Astrocyte (in vitro differentiated cells and primary cell): ENCODE data around the gene ST6GALNAC6. TPM values are rescaled to one million over a fixed set of nuclear protein-coding genes. Genes with fewer than 3 reads are reported as not detected.

Experiments used
- DNase-seq: peaks from one replicate; pipeline ENCODE4 v3.0.0-alpha.2; 2010; ENCODE audit warnings: low read depth
- FAIRE-seq: peaks from 2 replicates; lab custom pipeline; 2011; peaks lifted over from hg19 to GRCh38; lab: Jason Lieb, UNC
- H2AFZ ChIP-seq: 2 replicates; pipeline ENCODE4 v1.6.0; 2012; ENCODE audit warnings: low read depth, low read length, inconsistent platforms
- H3K27ac ChIP-seq: 2 replicates; pipeline ENCODE4 v1.5.1; 2011; ENCODE audit warnings: low read depth, low read length, inconsistent platforms
- H3K27me3 ChIP-seq: 2 replicates; pipeline ENCODE4 v1.6.0; 2011; ENCODE audit warnings: low read length, inconsistent platforms; ENCODE audit not compliant: insufficient read depth
- H3K36me3 ChIP-seq: 2 replicates; pipeline ENCODE4 v1.5.1; 2011; ENCODE audit warnings: low read length, inconsistent platforms; ENCODE audit not compliant: insufficient read depth
- H3K4me1 ChIP-seq: 2 replicates; pipeline ENCODE4 v1.5.1; 2011; ENCODE audit warnings: low read length, inconsistent platforms; ENCODE audit not compliant: insufficient read depth
- H3K4me2 ChIP-seq: 2 replicates; pipeline ENCODE4 v1.6.0; 2012; ENCODE audit warnings: low read length, inconsistent platforms
- H3K4me3 ChIP-seq: 2 replicates; pipeline ENCODE4 v1.5.1; 2011; ENCODE audit warnings: low read depth, mild to moderate bottlenecking, low read length, inconsistent platforms; ENCODE audit not compliant: insufficient read depth
- H3K79me2 ChIP-seq: 2 replicates; pipeline ENCODE4 v1.6.0; 2012; ENCODE audit warnings: mild to moderate bottlenecking, low read length, inconsistent platforms; ENCODE audit not compliant: insufficient read depth
- H3K9ac ChIP-seq: 2 replicates; pipeline ENCODE4 v1.6.0; 2012; ENCODE audit warnings: mild to moderate bottlenecking, low read length, inconsistent platforms
- H3K9me3 ChIP-seq: 2 replicates; pipeline ENCODE4 v1.5.1; 2012; ENCODE audit warnings: low read depth, mild to moderate bottlenecking, low read length, inconsistent platforms; ENCODE audit not compliant: insufficient read depth
- H4K20me1 ChIP-seq: 2 replicates; pipeline ENCODE4 v1.6.0; 2012; ENCODE audit warnings: low read length, inconsistent platforms; ENCODE audit not compliant: insufficient read depth
- H3K27ac Mint-ChIP-seq: one replicate; pipeline ENCODE4 v1.8.0; 2021; ENCODE audit warnings: mild to moderate bottlenecking, mixed read lengths; ENCODE audit not compliant: unreplicated experiment
- H3K27me3 Mint-ChIP-seq: one replicate; pipeline ENCODE4 v1.8.0; 2021; ENCODE audit warnings: low read depth, mixed read lengths; ENCODE audit not compliant: unreplicated experiment
- H3K36me3 Mint-ChIP-seq: one replicate; pipeline ENCODE4 v1.8.0; 2021; ENCODE audit warnings: low read depth, mixed read lengths; ENCODE audit not compliant: unreplicated experiment
- H3K4me1 Mint-ChIP-seq: one replicate; pipeline ENCODE4 v1.8.0; 2021; ENCODE audit warnings: low read depth, mixed read lengths; ENCODE audit not compliant: unreplicated experiment
- H3K4me3 Mint-ChIP-seq: one replicate; pipeline ENCODE4 v1.8.0; 2021; ENCODE audit warnings: mild to moderate bottlenecking, moderate library complexity, mixed read lengths; ENCODE audit not compliant: unreplicated experiment
- H3K9me3 Mint-ChIP-seq: one replicate; pipeline ENCODE4 v1.8.0; 2021; ENCODE audit warnings: mild to moderate bottlenecking, mixed read lengths; ENCODE audit not compliant: unreplicated experiment
- EZH2 ChIP-seq: IDR thresholded peaks from 2 replicates; pipeline ENCODE4 v1.6.1; 2012; ENCODE audit warnings: mild to moderate bottlenecking, low read length, inconsistent platforms; ENCODE audit not compliant: insufficient read depth
- total RNA-seq: library from RNA; stranded (reverse); gene quantifications from 2 replicates; pipeline ENCODE4 v1.2.1, GENCODE V29; 2021
- TF ChIP-seq, protein P1 (sequence below): IDR thresholded peaks from 2 replicates; pipeline ENCODE4 v1.5.1; 2011; ENCODE audit warnings: low read depth, mild to moderate bottlenecking, inconsistent platforms, low read length, moderate library complexity; ENCODE audit not compliant: insufficient read depth

ST6GALNAC6 gene
- total RNA-seq, 1 donor from 2014 or later: 30.4 TPM

DNA sequence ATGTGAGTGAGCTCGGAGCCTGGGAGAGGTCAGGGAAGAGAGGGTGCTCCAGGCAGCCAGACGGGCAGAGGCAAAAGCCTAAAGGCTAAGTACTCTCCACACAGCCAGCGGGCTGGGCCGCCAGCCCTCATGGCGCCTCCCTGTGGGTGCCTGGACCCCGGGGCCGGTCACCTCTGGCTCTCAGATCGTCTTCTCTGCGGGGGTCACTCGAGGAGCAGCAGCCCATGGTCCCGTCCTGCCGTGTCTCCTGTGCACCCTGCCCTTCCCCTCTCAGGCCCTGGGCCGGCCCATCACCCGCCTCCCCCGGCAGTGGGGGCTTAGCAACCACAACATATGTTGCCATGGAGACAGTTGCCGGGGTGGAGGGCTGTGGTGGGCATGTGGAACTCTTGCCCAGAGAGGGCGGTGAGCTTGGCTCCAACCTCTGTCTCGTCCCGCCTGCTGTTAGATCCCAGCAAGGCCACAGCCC is 26.1 kb downstream of the ST6GALNAC6 start:
- no peak overlapping the region for H3K27ac ChIP-seq

DNA sequence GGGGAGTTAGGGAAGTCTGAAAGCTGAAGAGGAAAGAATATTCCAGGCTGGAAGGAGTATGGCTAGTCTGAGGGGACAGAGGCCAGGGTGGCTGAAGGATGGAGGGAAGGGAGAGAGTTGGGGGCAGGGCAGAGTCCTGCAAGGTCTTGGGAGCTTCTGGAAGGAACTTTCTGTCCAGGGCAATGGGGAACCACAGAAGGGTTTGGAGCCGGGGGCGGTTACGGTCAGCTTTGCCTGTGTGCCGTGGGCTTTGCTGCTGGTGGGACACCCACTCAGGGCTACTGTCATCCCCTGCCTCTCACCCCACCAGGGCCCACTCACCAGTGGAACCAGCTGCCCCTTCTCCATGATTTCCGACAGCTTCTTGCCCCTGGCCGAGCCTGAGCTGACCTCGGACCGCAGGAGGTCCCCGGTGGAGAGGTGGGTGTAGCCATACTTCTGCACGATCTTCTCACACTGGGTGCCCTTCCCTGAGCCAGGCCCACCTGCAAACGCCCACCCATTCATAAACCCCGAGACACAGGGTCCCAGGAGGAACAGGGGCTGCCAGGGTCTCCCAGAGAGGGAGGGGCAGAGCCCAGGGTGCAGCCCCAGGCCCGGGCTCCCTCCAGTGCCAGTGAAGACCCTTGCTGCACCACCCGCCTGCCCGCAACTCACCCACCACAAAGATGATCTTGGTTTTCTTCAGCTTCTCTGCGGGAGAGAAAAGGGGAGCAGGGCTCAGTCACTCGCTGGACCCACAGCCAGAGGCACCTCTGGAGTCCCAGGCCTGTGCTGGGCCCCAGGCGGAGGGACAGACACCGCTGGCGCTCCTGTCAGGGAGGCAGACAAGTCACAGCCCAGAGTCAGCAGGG is 26.8 kb downstream of the ST6GALNAC6 start:
- Histone ChIP-seq H2AFZ (no peak overlapping the region), H3K4me3 (no peak overlapping the region), H3K4me2 (no peak overlapping the region), H3K9ac (no peak overlapping the region), H3K36me3 (no peaks in the 10 kb centered on the region), H4K20me1 (peaks cover 27% of the 10 kb centered on the region), H3K79me2 (peaks cover 20% of the 10 kb centered on the region), H3K4me1 (peaks cover 39% of the 10 kb centered on the region), H3K27ac (no peak overlapping the region), H3K27me3 (no peaks in the 10 kb centered on the region), H3K9me3 (no peaks in the 10 kb centered on the region)
- H3K9me3 Mint-ChIP-seq: no peaks in the 10 kb centered on the region
- FAIRE-seq (no peak), DNase-seq (no peak)
- peaks cover 12% of the 10 kb centered on the region for H3K36me3 Mint-ChIP-seq
- H3K27ac Mint-ChIP-seq: no peak overlapping the region
- H3K4me3 Mint-ChIP-seq: no peak overlapping the region
- no peaks in the 10 kb centered on the region for H3K27me3 Mint-ChIP-seq
- TF ChIP-seq EZH2: no peak
- peaks cover 17% of the 10 kb centered on the region for H3K4me1 Mint-ChIP-seq

More for the DNA sequence above, 26.1 kb downstream of the ST6GALNAC6 start:
- Histone ChIP-seq H3K79me2 (peaks cover 20% of the 10 kb centered on the region), H3K9ac (no peak overlapping the region), H3K4me2 (no peak overlapping the region), H2AFZ (no peak overlapping the region), H3K4me3 (no peak overlapping the region), H3K27me3 (no peaks in the 10 kb centered on the region), H3K9me3 (no peaks in the 10 kb centered on the region), H4K20me1 (peaks cover 27% of the 10 kb centered on the region), H3K4me1 (peaks cover 44% of the 10 kb centered on the region), H3K36me3 (no peaks in the 10 kb centered on the region)
- no peak overlapping the region for H3K4me3 Mint-ChIP-seq
- H3K27me3 Mint-ChIP-seq: no peaks in the 10 kb centered on the region
- no peak for DNase-seq
- H3K4me1 Mint-ChIP-seq: peaks cover 17% of the 10 kb centered on the region
- H3K27ac Mint-ChIP-seq: no peak overlapping the region
- no peaks in the 10 kb centered on the region for H3K9me3 Mint-ChIP-seq
- no peak for FAIRE-seq
- peaks cover 12% of the 10 kb centered on the region for H3K36me3 Mint-ChIP-seq
- no peak for TF ChIP-seq EZH2

DNA sequence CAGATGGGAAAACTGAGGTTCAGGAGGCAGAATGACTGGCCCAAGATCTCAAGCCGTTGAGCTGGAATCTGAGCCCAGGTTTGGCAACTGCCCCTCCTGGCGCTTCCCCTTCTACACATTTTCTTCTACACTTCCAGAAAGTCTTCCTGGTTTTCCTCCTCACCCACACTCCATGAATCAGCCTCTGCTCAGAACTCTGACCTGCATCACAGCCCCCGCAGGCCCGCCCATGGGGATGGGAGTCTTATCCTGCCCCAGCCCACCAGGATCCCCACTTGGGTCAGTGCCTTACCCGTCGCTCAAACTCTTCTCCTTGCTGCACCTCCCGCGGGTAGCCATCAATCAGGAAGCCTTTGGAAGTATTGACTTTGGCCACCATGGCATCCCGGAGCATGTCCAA is 27.9 kb downstream of the ST6GALNAC6 start:
- Mint-ChIP-seq H3K4me1 (peaks cover 17% of the 10 kb centered on the region), H3K36me3 (peaks cover 15% of the 10 kb centered on the region), H3K27ac (peak overlapping the region; percentile 16), H3K9me3 (no peaks in the 10 kb centered on the region), H3K4me3 (no peak overlapping the region), H3K27me3 (no peaks in the 10 kb centered on the region)
- Histone ChIP-seq H3K9me3 (no peaks in the 10 kb centered on the region), H3K4me1 (peaks cover 32% of the 10 kb centered on the region), H3K27me3 (no peaks in the 10 kb centered on the region), H3K36me3 (no peaks in the 10 kb centered on the region), H3K4me2 (no peak overlapping the region), H4K20me1 (peaks cover 27% of the 10 kb centered on the region), H3K9ac (no peak overlapping the region), H3K4me3 (no peak overlapping the region), H3K79me2 (peaks cover 12% of the 10 kb centered on the region), H3K27ac (no peak overlapping the region), H2AFZ (no peak overlapping the region)
- DNase-seq (no peak), FAIRE-seq (no peak)
- TF ChIP-seq, protein P1, sequence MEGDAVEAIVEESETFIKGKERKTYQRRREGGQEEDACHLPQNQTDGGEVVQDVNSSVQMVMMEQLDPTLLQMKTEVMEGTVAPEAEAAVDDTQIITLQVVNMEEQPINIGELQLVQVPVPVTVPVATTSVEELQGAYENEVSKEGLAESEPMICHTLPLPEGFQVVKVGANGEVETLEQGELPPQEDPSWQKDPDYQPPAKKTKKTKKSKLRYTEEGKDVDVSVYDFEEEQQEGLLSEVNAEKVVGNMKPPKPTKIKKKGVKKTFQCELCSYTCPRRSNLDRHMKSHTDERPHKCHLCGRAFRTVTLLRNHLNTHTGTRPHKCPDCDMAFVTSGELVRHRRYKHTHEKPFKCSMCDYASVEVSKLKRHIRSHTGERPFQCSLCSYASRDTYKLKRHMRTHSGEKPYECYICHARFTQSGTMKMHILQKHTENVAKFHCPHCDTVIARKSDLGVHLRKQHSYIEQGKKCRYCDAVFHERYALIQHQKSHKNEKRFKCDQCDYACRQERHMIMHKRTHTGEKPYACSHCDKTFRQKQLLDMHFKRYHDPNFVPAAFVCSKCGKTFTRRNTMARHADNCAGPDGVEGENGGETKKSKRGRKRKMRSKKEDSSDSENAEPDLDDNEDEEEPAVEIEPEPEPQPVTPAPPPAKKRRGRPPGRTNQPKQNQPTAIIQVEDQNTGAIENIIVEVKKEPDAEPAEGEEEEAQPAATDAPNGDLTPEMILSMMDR: no peak
- no peak for TF ChIP-seq EZH2
